Spleen (tissue), 11 donors: ENCODE results near the gene DLG2. TPM values are rescaled to one million over a fixed set of nuclear protein-coding genes. Genes with fewer than 3 reads are reported as not detected.

ENCODE experiments used
- DNase-seq: peaks from one replicate; pipeline ENCODE4 v3.0.0-alpha.2; 2020
- H3K27ac ChIP-seq, 8 donors: fragments of 200-600 bp; sonication (generic) in 7 of 8; 1 replicate in 4 of 8; 2 replicates in 4 of 8; pipeline versions ENCODE4 v1.5.0 to v1.8.0; 2016 to 2021; ENCODE audit warnings: inconsistent platforms in 4 of 8, mild to moderate bottlenecking in 4 of 8, moderate library complexity in 1 of 8
- H3K27me3 ChIP-seq, 7 donors: fragments of 200-600 bp; sonication (generic) in 6 of 7; replicated peaks in 1 of 7; 1 replicate in 4 of 7; 2 replicates in 3 of 7; pipeline versions ENCODE4 v1.5.0 to v1.8.0; 2016 to 2021; ENCODE audit warnings: inconsistent platforms in 3 of 7, mild to moderate bottlenecking in 1 of 7
- H3K36me3 ChIP-seq, 6 donors: fragments of 200-600 bp; sonication (generic) in 5 of 6; 1 replicate in 4 of 6; 2 replicates in 2 of 6; pipeline versions ENCODE4 v1.5.0 to v1.8.0; 2016 to 2021; ENCODE audit warnings: inconsistent platforms in 2 of 6
- H3K4me1 ChIP-seq, 6 donors: fragments of 200-600 bp; sonication (generic) in 5 of 6; 1 replicate in 3 of 6; 2 replicates in 3 of 6; pipeline versions ENCODE4 v1.5.0 to v1.8.0; 2016 to 2021; ENCODE audit warnings: inconsistent platforms in 3 of 6
- H3K4me3 ChIP-seq, 8 donors: fragments of 200-600 bp; sonication (generic) in 7 of 8; 1 replicate in 4 of 8; 2 replicates in 4 of 8; pipeline versions ENCODE4 v1.5.0 to v1.8.0; 2016 to 2021; ENCODE audit warnings: inconsistent platforms in 4 of 8, mild to moderate bottlenecking in 4 of 8, moderate library complexity in 2 of 8
- H3K9me3 ChIP-seq, 8 donors: fragments of 200-600 bp; sonication (generic) in 7 of 8; 1 replicate in 4 of 8; 2 replicates in 4 of 8; pipeline versions ENCODE4 v1.5.0 to v1.8.0; 2016 to 2021; ENCODE audit warnings: inconsistent platforms in 4 of 8
- CTCF ChIP-seq, 11 experiments: fragments of 200-600 bp in 7 of 11; fragments of 450-650 bp in 4 of 11; sonication (generic) in 4 of 11; IDR thresholded peaks in 8 of 11; conservative IDR thresholded peaks in 3 of 11; 1 replicate in 7 of 11; 2 replicates in 4 of 11; pipeline versions ENCODE4 v1.4.0 to v1.8.0; 2016 to 2021; ENCODE audit warnings: antibody characterized with exemption in 11 of 11, inconsistent platforms in 4 of 11, mild to moderate bottlenecking in 1 of 11
- POLR2A ChIP-seq, 3 donors: fragments of 450-650 bp; IDR thresholded peaks; one replicate each; pipeline ENCODE4 v1.5.1; 2017; ENCODE audit warnings: antibody characterized with exemption in 3 of 3, mild to moderate bottlenecking in 1 of 3
- POLR2AphosphoS5 ChIP-seq, 3 donors: sonication (generic); formaldehyde crosslinking; IDR thresholded peaks; one replicate each; pipeline ENCODE4 v1.5.1; 2017; ENCODE audit warnings: antibody characterized with exemption in 3 of 3
- WGBS, 5 donors: extraction: QIAGEN DNeasy Blood & Tissue Kit in 3 of 5; methylation state at CpG; one replicate each; pipeline versions ENCODE4 v1.1.5 to v1.1.7; 2013 to 2018; 5-methylcytosine and 5-hydroxymethylcytosine counted together
- intact Hi-C: fragments of 100-400 bp; cut with DNase I; formaldehyde crosslinking; loops from one replicate; pipeline ENCODE4 v1.15.0; 2023; ENCODE audit warnings: low total_unique reads
- polyA plus RNA-seq, 3 donors: library from polyadenylated mRNA; stranded (reverse); fragments of 200-250 nt; gene quantifications; one replicate each; pipeline ENCODE4 v1.2.1, GENCODE V29; 2013
- total RNA-seq, 7 donors: library from RNA; depleted of rRNA in 3 of 7; stranded (reverse); fragments of >200 nt in 3 of 7; fragmentation: NEBNext Ultra II Directional in 4 of 7; extraction: Animal tissue kit (Norgen Biotek cat#: 25700) in 4 of 7; gene quantifications; one replicate each; pipeline versions ENCODE4 v1.1.0 to v1.2.1, GENCODE V29; 2016 to 2021
- donor health status: healthy with polysubstance abuse.
- donor health status: DM: no; HTN: no; CAD: no; lungs with moderate emphysema.
- donor health status: DM: no; HTN: no; CAD: no.
- donor health status: Bipolar disorder and iron deficiency.
- donor health status: healthy.
- donor health status: DM: no; HTN: no; CAD: no.
- donor health status: DM: yes; HTN: yes; CAD: no.

DLG2 gene
- total and polyA plus RNA-seq, 10 donors, result 0.43 to 12.7 (median 7.9) TPM

GRCh38 chr11:85044911-85045310, 582.2 kb downstream of the DLG2 start:
- no peaks in the 10 kb centered on the region for H3K4me1 ChIP-seq
- no peak overlapping the region for H3K4me3 ChIP-seq
- 81 to 95% (median 83%) methylated on average over 3 of the region's 3 CpGs for WGBS, 5 donors
- TF ChIP-seq CTCF (IDR thresholded peaks at IDR 0.05 in 8 of 11, conservative IDR thresholded peaks at IDR 0.05 in 3 of 11), result no peak
- H3K9me3 ChIP-seq, result no peaks in the 10 kb centered on the region
- H3K27me3 ChIP-seq, result no peaks in the 10 kb centered on the region
- H3K27ac ChIP-seq, result no peak overlapping the region
- DNase-seq, result no peak
- intact Hi-C loops, result no loop called here
- H3K36me3 ChIP-seq, result no peaks in the 10 kb centered on the region

- intact Hi-C loops, result no loop called here
- no peak overlapping the region for H3K27ac ChIP-seq
- no peak overlapping the region for H3K4me3 ChIP-seq
- no peaks in the 10 kb centered on the region for H3K27me3 ChIP-seq
- H3K9me3 ChIP-seq, result no peaks in the 10 kb centered on the region
- no peaks in the 10 kb centered on the region for H3K4me1 ChIP-seq
- no peaks in the 10 kb centered on the region for H3K36me3 ChIP-seq
- DNase-seq, result no peak
- no peak for TF ChIP-seq POLR2A (IDR thresholded peaks at IDR 0.05)
- no peak for TF ChIP-seq CTCF (IDR thresholded peaks at IDR 0.05 in 8 of 11, conservative IDR thresholded peaks at IDR 0.05 in 3 of 11)
- no peak for TF ChIP-seq POLR2AphosphoS5 (IDR thresholded peaks at IDR 0.05)
These were observed 584.8 kb downstream of the DLG2 start for GRCh38 chr11:85042361-85042760.

GRCh38 chr11:85040166-85040565, 587.0 kb downstream of the DLG2 start:
- Histone ChIP-seq H3K36me3 (no peaks in the 10 kb centered on the region), H3K4me3 (no peak overlapping the region), H3K9me3 (peaks cover 0 to 7% (median 0%) of the 10 kb centered on the region in 8 donors), H3K27ac (no peak overlapping the region), H3K4me1 (no peaks in the 10 kb centered on the region), H3K27me3 (no peaks in the 10 kb centered on the region)
- intact Hi-C loops, result no loop called here
- 68 to 82% (median 71%) methylated on average over 2 of the region's 2 CpGs for WGBS, 5 donors
- TF ChIP-seq POLR2AphosphoS5 (IDR thresholded peaks at IDR 0.05), result no peak
- TF ChIP-seq CTCF (IDR thresholded peaks at IDR 0.05 in 8 of 11, conservative IDR thresholded peaks at IDR 0.05 in 3 of 11), result no peak
- no peak for TF ChIP-seq POLR2A (IDR thresholded peaks at IDR 0.05)
- no peak for DNase-seq

- Histone ChIP-seq H3K4me1 (no peaks in the 10 kb centered on the region), H3K9me3 (peaks cover 0 to 24% (median 2%) of the 10 kb centered on the region in 8 donors), H3K4me3 (no peak overlapping the region), H3K27me3 (no peaks in the 10 kb centered on the region), H3K36me3 (no peaks in the 10 kb centered on the region), H3K27ac (no peak overlapping the region)
- TF ChIP-seq POLR2A (IDR thresholded peaks at IDR 0.05) (no peak), POLR2AphosphoS5 (IDR thresholded peaks at IDR 0.05) (no peak), CTCF (IDR thresholded peaks at IDR 0.05 in 8 of 11, conservative IDR thresholded peaks at IDR 0.05 in 3 of 11) (no peak)
- no peak for DNase-seq
- intact Hi-C loops, result no loop called here
- WGBS, 5 donors, result 56 to 81% (median 66%) methylated on average over 4 of the region's 4 CpGs
These were observed 597.2 kb downstream of the DLG2 start for GRCh38 chr11:85029964-85030363.
